Suprapubic skin (tissue), 4 donors: ENCODE measurements around the gene ZNF441. TPM values are rescaled to one million over a fixed set of nuclear protein-coding genes. Genes with fewer than 3 reads are reported as not detected.
"Not testable (repeated sequence)": the region's sequence is repeated elsewhere in the genome, so short reads cannot be mapped to it uniquely, and the experiment has no call there.

ENCODE experiments used
- DNase-seq, 2 donors: peaks; one replicate each; pipeline ENCODE4 v3.0.0-alpha.2; 2019; ENCODE audit warnings: low spot score in 2 of 2
- H3K27ac ChIP-seq: fragments of 200-600 bp; sonication (generic); one replicate; pipeline ENCODE4 v1.5.1; 2019
- H3K27me3 ChIP-seq: fragments of 200-600 bp; sonication (generic); one replicate; pipeline ENCODE4 v1.5.1; 2019
- H3K36me3 ChIP-seq: fragments of 200-600 bp; sonication (generic); one replicate; pipeline ENCODE4 v1.5.1; 2019
- H3K4me1 ChIP-seq: fragments of 200-600 bp; sonication (generic); one replicate; pipeline ENCODE4 v1.5.1; 2019
- H3K4me3 ChIP-seq: fragments of 200-600 bp; sonication (generic); one replicate; pipeline ENCODE4 v1.5.1; 2019; ENCODE audit warnings: mild to moderate bottlenecking
- H3K9me3 ChIP-seq: fragments of 200-600 bp; sonication (generic); one replicate; pipeline ENCODE4 v1.5.1; 2019
- EP300 ChIP-seq: sonication (generic); formaldehyde crosslinking; IDR thresholded peaks from one replicate; pipeline ENCODE4 v1.6.1; 2017; ENCODE audit warnings: antibody characterized with exemption
- POLR2A ChIP-seq, 2 donors: fragments of 450-650 bp; IDR thresholded peaks; one replicate each; pipeline ENCODE4 v1.6.1; 2017; ENCODE audit warnings: antibody characterized with exemption in 2 of 2, mild to moderate bottlenecking in 2 of 2, moderate library complexity in 2 of 2
- POLR2AphosphoS5 ChIP-seq, 3 donors: sonication (generic); formaldehyde crosslinking; IDR thresholded peaks; one replicate each; pipeline ENCODE4 v1.6.1; 2017; ENCODE audit warnings: antibody characterized with exemption in 3 of 3
- WGBS: methylation state at CpG from one replicate; pipeline ENCODE4 v1.1.5; 2018; 5-methylcytosine and 5-hydroxymethylcytosine counted together
- total RNA-seq, 4 donors: library from RNA; depleted of rRNA; stranded (reverse); fragments of >200 nt; gene quantifications; one replicate each; pipeline ENCODE4 v1.1.0, GENCODE V29; 2016
- TF ChIP-seq, protein P1 (sequence below), 2 donors: fragments of 200-600 bp in 1 of 2; fragments of 450-650 bp in 1 of 2; sonication (generic) in 1 of 2; IDR thresholded peaks; one replicate each; pipeline ENCODE4 v1.5.1; 2016 to 2019; ENCODE audit warnings: antibody characterized with exemption in 2 of 2, mild to moderate bottlenecking in 1 of 2, moderate library complexity in 1 of 2

ZNF441 gene
- total RNA-seq, 4 donors from 2014 or later = 1.7 to 7.5 (median 3.9) TPM

GRCh38 chr19:11763117-11763516 is 3.7 kb upstream of the ZNF441 start:
- WGBS = 74% methylated on average over 3 of the region's 3 CpGs
- Histone ChIP-seq H3K36me3 (no peaks in the 10 kb centered on the region), H3K4me1 (peaks cover 15% of the 10 kb centered on the region), H3K4me3 (no peak overlapping the region), H3K27ac (no peak overlapping the region), H3K27me3 (no peaks in the 10 kb centered on the region), H3K9me3 (no peaks in the 10 kb centered on the region)
- no peak for DNase-seq
- TF ChIP-seq EP300 = no peak
- TF ChIP-seq, protein P1, sequence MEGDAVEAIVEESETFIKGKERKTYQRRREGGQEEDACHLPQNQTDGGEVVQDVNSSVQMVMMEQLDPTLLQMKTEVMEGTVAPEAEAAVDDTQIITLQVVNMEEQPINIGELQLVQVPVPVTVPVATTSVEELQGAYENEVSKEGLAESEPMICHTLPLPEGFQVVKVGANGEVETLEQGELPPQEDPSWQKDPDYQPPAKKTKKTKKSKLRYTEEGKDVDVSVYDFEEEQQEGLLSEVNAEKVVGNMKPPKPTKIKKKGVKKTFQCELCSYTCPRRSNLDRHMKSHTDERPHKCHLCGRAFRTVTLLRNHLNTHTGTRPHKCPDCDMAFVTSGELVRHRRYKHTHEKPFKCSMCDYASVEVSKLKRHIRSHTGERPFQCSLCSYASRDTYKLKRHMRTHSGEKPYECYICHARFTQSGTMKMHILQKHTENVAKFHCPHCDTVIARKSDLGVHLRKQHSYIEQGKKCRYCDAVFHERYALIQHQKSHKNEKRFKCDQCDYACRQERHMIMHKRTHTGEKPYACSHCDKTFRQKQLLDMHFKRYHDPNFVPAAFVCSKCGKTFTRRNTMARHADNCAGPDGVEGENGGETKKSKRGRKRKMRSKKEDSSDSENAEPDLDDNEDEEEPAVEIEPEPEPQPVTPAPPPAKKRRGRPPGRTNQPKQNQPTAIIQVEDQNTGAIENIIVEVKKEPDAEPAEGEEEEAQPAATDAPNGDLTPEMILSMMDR (IDR thresholded peaks at IDR 0.05) = no peak
- no peak for TF ChIP-seq POLR2A (IDR thresholded peaks at IDR 0.05)
- no peak for TF ChIP-seq POLR2AphosphoS5 (IDR thresholded peaks at IDR 0.05)

GRCh38 chr19:11763611-11764010 is 3.2 kb upstream of the ZNF441 start:
- TF ChIP-seq POLR2AphosphoS5 (IDR thresholded peaks at IDR 0.05) (no peak), EP300 (no peak), POLR2A (IDR thresholded peaks at IDR 0.05) (no peak)
- TF ChIP-seq, protein P1 (IDR thresholded peaks at IDR 0.05) = no peak
- Histone ChIP-seq H3K4me1 (peaks cover 20% of the 10 kb centered on the region), H3K4me3 (no peak overlapping the region), H3K27me3 (no peaks in the 10 kb centered on the region), H3K36me3 (no peaks in the 10 kb centered on the region), H3K27ac (no peak overlapping the region), H3K9me3 (no peaks in the 10 kb centered on the region)
- 94% methylated on average over 1 of the region's 1 CpG for WGBS
- no peak for DNase-seq

DNA sequence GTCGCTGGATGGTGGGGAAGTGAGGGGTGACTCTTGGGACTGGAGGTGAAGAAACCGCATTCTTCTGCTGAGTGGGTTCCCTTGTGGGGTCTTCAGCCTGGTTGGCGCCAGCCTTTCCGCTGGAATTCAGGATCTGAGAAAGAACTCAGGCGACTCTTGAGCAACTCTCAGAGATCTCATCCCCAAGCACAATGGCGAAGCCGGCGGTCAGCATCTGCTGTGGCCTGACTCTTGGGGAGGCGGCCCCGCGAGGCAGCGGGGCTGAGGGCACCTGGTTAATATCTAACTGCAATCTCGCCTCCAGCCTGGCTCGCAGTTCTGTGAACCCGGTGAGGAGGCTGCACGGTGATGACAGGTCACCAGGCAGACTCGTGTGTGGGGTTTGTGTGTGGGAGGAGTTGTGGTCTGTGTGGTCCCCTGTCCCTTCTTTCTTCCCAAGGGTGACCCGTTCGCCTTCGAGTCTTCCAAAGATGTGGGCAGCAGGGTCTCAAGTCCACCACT is 883 bp downstream of the ZNF441 start:
- H3K4me1 ChIP-seq = peaks cover 22% of the 10 kb centered on the region
- WGBS = 3% methylated on average over 8 of the region's 20 CpGs
- peak overlapping the region; percentile 88 for H3K4me3 ChIP-seq
- no peaks in the 10 kb centered on the region for H3K36me3 ChIP-seq
- H3K27me3 ChIP-seq = no peaks in the 10 kb centered on the region
- H3K27ac ChIP-seq = peak overlapping the region; percentile 90
- TF ChIP-seq POLR2AphosphoS5 (IDR thresholded peaks at IDR 0.05) = no peak
- peak; percentile 65 to 76 for DNase-seq
- H3K9me3 ChIP-seq = peaks cover 18% of the 10 kb centered on the region

DNA sequence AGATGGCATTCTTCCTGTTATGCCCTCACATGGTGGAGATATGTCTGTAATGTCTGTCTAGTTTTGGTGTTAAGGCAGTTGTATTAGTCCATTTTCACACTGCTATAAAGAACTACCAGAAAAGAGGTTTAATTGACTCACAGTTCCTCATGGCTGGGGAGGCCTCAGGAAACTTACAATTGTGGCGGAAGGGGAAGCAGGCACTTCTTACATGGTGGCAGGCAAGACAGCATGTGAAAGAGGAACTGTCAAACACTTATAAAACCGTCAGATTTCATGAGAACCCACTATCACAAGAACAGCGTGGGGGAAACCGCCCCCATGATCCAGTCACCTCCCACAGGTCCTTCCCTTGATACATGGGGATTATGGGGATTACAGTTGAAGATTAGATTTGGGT is 3.2 kb downstream of the ZNF441 start:
- peaks cover 22% of the 10 kb centered on the region for H3K4me1 ChIP-seq
- TF ChIP-seq, protein P1 (IDR thresholded peaks at IDR 0.05) = no peak
- TF ChIP-seq POLR2AphosphoS5 (IDR thresholded peaks at IDR 0.05) = no peak
- no peak for TF ChIP-seq EP300
- no peak for TF ChIP-seq POLR2A (IDR thresholded peaks at IDR 0.05)
- WGBS = 91% methylated on average over 4 of the region's 4 CpGs

DNA sequence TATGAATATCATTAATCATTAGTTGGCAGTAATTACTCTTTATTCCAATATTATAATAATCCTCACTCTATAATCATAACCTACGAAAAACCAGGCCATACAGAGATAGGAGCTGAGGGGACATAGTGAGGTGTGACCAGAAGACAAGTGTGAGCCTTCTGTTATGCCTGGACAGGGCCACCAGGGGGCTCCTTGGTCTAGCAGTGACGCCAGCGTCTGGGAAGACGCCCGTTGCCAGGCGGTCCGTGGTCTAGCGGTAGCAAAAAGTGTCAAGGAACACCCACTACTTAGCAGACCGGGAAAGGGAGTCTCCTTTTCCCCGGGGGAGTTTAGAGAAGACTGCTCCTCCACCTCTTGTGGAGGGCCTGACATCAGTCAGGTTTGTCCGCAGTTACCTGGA is 4.7 kb downstream of the ZNF441 start:
- H3K27me3 ChIP-seq, H3K4me3 ChIP-seq, H3K27ac ChIP-seq, DNase-seq, H3K36me3 ChIP-seq: not testable (repeated sequence)
- 75% methylated on average over 11 of the region's 11 CpGs for WGBS
- Histone ChIP-seq H3K9me3 (peaks cover 27% of the 10 kb centered on the region), H3K4me1 (peaks cover 18% of the 10 kb centered on the region)

More for the DNA sequence above, 3.2 kb downstream of the ZNF441 start:
- Histone ChIP-seq H3K4me3 (no peak overlapping the region), H3K27ac (no peak overlapping the region), H3K9me3 (peaks cover 25% of the 10 kb centered on the region), H3K27me3 (no peaks in the 10 kb centered on the region), H3K36me3 (no peaks in the 10 kb centered on the region)
- no peak for DNase-seq

DNA sequence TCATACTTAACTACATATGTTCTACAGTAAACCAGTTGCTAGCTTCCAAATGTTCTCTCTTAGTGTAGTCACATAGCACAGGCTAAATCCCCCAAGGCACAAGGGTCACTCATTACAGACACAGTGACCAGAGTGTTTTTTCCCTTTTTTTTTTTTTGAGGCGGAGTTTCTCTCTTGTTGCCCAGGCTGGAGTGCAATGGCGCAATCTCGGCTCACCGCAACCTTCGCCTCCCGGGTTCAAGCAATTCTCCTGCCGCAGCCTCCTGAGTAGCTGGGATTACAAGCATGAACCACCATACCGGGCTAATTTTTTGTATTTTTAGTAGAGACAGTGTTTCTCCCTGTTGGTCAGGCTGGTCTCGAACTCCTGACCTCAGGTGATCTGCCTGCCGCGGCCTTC is 9.9 kb downstream of the ZNF441 start:
- not testable (repeated sequence) for H3K4me3 ChIP-seq, H3K27ac ChIP-seq, H3K4me1 ChIP-seq, DNase-seq, H3K27me3 ChIP-seq
- H3K9me3 ChIP-seq = peaks cover 30% of the 10 kb centered on the region
- whole genome bisulfite sequencing = over 99% methylated on average over 11 of the region's 11 CpGs
- peaks cover 49% of the 10 kb centered on the region for H3K36me3 ChIP-seq

GRCh38 chr19:11780431-11781020 is 13.7 kb downstream of the ZNF441 start:
- WGBS = 97% methylated on average over 7 of the region's 7 CpGs
- no peaks in the 10 kb centered on the region for H3K4me1 ChIP-seq
- H3K36me3 ChIP-seq = peaks cover 51% of the 10 kb centered on the region
- no peak overlapping the region for H3K27ac ChIP-seq
- no peak for TF ChIP-seq POLR2A (IDR thresholded peaks at IDR 0.05)
- TF ChIP-seq, protein P1 (IDR thresholded peaks at IDR 0.05) = no peak
- TF ChIP-seq POLR2AphosphoS5 (IDR thresholded peaks at IDR 0.05) = no peak
- no peak for TF ChIP-seq EP300
- no peak overlapping the region for H3K4me3 ChIP-seq
- H3K27me3 ChIP-seq = no peaks in the 10 kb centered on the region
- no peak for DNase-seq
- H3K9me3 ChIP-seq = peaks cover 26% of the 10 kb centered on the region
